SK-N-SH (cell line): Measurements from ENCODE around the gene TRPC4AP. TPM values are rescaled to one million over a fixed set of nuclear protein-coding genes. Genes with fewer than 3 reads are reported as not detected.

Source experiments
- CTCF ChIA-PET: fragments of 300-600, 350-600 bp; formaldehyde crosslinking; extraction: SDS; loops from one replicate; lab custom pipeline; 2021; lab: Yijun Ruan, JAX
- POLR2A ChIA-PET: fragments of 350-600 bp; sonication (Branson Sonifier 250); formaldehyde crosslinking; extraction: SDS; loops from one replicate; lab custom pipeline; 2020; ENCODE audit warnings: antibody characterized with exemption, inconsistent platforms; lab: Yijun Ruan, JAX
- DNase-seq: peaks from one replicate; pipeline ENCODE4 v3.0.0; 2012
- H2AFZ ChIP-seq: fragments of 200-600 bp; sonication (generic); 2 replicates; pipeline ENCODE4 v1.8.1; 2016; ENCODE audit warnings: antibody characterized with exemption, mild to moderate bottlenecking, low read depth
- H3F3A ChIP-seq: fragments of 200-600 bp; sonication (generic); replicated peaks from 2 replicates; pipeline ENCODE3; 2016; ENCODE audit warnings: antibody characterized with exemption, mild to moderate bottlenecking; ENCODE audit not compliant: insufficient read depth
- H3K27ac ChIP-seq, 2 experiments: fragments of 200-500 bp in 1 of 2; fragments of 200-600 bp in 1 of 2; sonication (Bioruptor generic) in 1 of 2; sonication (generic), shearing (Covaris generic) in 1 of 2; 2 replicates each; pipeline versions ENCODE4 v1.5.1 to v1.6.1; 2014 to 2016; ENCODE audit warnings: low read depth in 2 of 2, inconsistent platforms in 1 of 2, low read length in 1 of 2, mild to moderate bottlenecking in 1 of 2, mixed read lengths in 1 of 2
- H3K27me3 ChIP-seq: fragments of 200-600 bp; sonication (generic), shearing (Covaris generic); 2 replicates; pipeline ENCODE4 v1.6.1; 2016; ENCODE audit warnings: mixed run types; ENCODE audit not compliant: insufficient read depth
- H3K36me3 ChIP-seq, 2 experiments: fragments of 200-500 bp in 1 of 2; fragments of 200-600 bp in 1 of 2; sonication (Bioruptor generic) in 1 of 2; sonication (generic) in 1 of 2; replicated peaks in 1 of 2; 2 replicates each; pipeline versions ENCODE3 to v1.5.1; 2014 to 2016; ENCODE audit warnings: low read length in 1 of 2, mild to moderate bottlenecking in 1 of 2; ENCODE audit not compliant: insufficient read depth in 2 of 2, control insufficient read depth in 1 of 2
- H3K4me1 ChIP-seq, 2 experiments: fragments of 200-500 bp in 1 of 2; fragments of 200-600 bp in 1 of 2; sonication (Bioruptor generic) in 1 of 2; sonication (generic), shearing (Covaris generic) in 1 of 2; 2 replicates each; pipeline versions ENCODE4 v1.5.1 to v1.6.1; 2014 to 2016; ENCODE audit warnings: low read depth in 1 of 2, low read length in 1 of 2, mixed run types in 1 of 2; ENCODE audit not compliant: insufficient read depth in 2 of 2, control insufficient read depth in 1 of 2
- H3K4me2 ChIP-seq: fragments of 200-600 bp; sonication (generic), shearing (Covaris generic); 2 replicates; pipeline ENCODE4 v1.6.1; 2017; ENCODE audit warnings: mixed run types
- H3K4me3 ChIP-seq, 2 experiments: fragments of 200-500 bp in 1 of 2; fragments of 200-600 bp in 1 of 2; sonication (Bioruptor generic) in 1 of 2; sonication (generic), shearing (Covaris generic) in 1 of 2; 2 replicates each; pipeline versions ENCODE4 v1.5.1 to v1.8.1; 2014 to 2016; ENCODE audit warnings: low read depth in 2 of 2, inconsistent platforms in 1 of 2, low read length in 1 of 2, mild to moderate bottlenecking in 1 of 2, mixed read lengths in 1 of 2, moderate library complexity in 1 of 2
- H3K79me2 ChIP-seq: fragments of 200-600 bp; sonication (generic); 2 replicates; pipeline ENCODE4 v1.8.1; 2017; ENCODE audit warnings: mild to moderate bottlenecking; ENCODE audit not compliant: insufficient read depth
- H3K9ac ChIP-seq: fragments of 200-600 bp; sonication (generic); 2 replicates; pipeline ENCODE4 v1.6.1; 2017; ENCODE audit warnings: mixed run types
- H3K9me2 ChIP-seq: fragments of 200-600 bp; sonication (generic); 2 replicates; pipeline ENCODE4 v1.6.1; 2017; ENCODE audit warnings: mixed run types
- H3K9me3 ChIP-seq: fragments of 200-600 bp; sonication (generic); 2 replicates; pipeline ENCODE4 v1.6.1; 2017; ENCODE audit warnings: mixed run types, mild to moderate bottlenecking, moderate library complexity
- H4K20me1 ChIP-seq: fragments of 200-600 bp; sonication (generic); 2 replicates; pipeline ENCODE4 v1.6.1; 2017; ENCODE audit warnings: mild to moderate bottlenecking, mixed run types; ENCODE audit not compliant: insufficient read depth
- IRF3 ChIP-seq: fragments of 150-350 bp; IDR thresholded peaks from 2 replicates; pipeline ENCODE4 v1.6.1; 2016; ENCODE audit warnings: mild to moderate bottlenecking, low read depth, low read length
- MEF2A ChIP-seq: IDR thresholded peaks from 2 replicates; pipeline ENCODE4 v1.4.0; 2012; ENCODE audit warnings: low read depth, borderline replicate concordance
- POLR2AphosphoS5 ChIP-seq: IDR thresholded peaks from 2 replicates; pipeline ENCODE4 v1.6.1; 2012; ENCODE audit warnings: low read depth, low read length
- RAD21 ChIP-seq: IDR thresholded peaks from 2 replicates; pipeline ENCODE4 v1.6.1; 2012; ENCODE audit warnings: mild to moderate bottlenecking, low read length
- SMC3 ChIP-seq: IDR thresholded peaks from 2 replicates; pipeline ENCODE4 v1.6.1; 2012; ENCODE audit warnings: low read depth, low read length, improper control_type of control experiment
- TAF1 ChIP-seq: IDR thresholded peaks from 2 replicates; pipeline ENCODE4 v1.6.1; 2012; ENCODE audit warnings: low read depth, mild to moderate bottlenecking, low read length, moderate library complexity, borderline replicate concordance
- TCF12 ChIP-seq: IDR thresholded peaks from 2 replicates; pipeline ENCODE4 v1.4.0; 2012
- TEAD4 ChIP-seq: IDR thresholded peaks from 2 replicates; pipeline ENCODE4 v1.4.0; 2012; ENCODE audit warnings: mild to moderate bottlenecking, borderline replicate concordance; ENCODE audit not compliant: insufficient read depth
- ZBTB33 ChIP-seq: IDR thresholded peaks from 2 replicates; pipeline ENCODE4 v1.4.0; 2012; ENCODE audit warnings: low read depth, borderline replicate concordance
- WGBS: methylation state at CpG from one replicate; pipeline ENCODE4 v1.1.6; 2017; ENCODE audit warnings: low lambda C conversion rate; 5-methylcytosine and 5-hydroxymethylcytosine counted together
- polyA plus RNA-seq, 3 experiments: library from polyadenylated mRNA; depleted of rRNA; stranded (reverse); fragments of >200 nt; gene quantifications; 2 replicates each; pipeline ENCODE4 v1.2.3, GENCODE V29; 2012

Gene TRPC4AP
- polyA plus RNA-seq, 1 of the 3 experiments (the other 2 are of a cell fraction) = 57.4 TPM

GRCh38 chr20:34974246-34974645 lies 118.4 kb downstream of the TRPC4AP start:
- Histone ChIP-seq H3K9me2 (no peaks in the 10 kb centered on the region), H3K4me1 (no peaks in the 10 kb centered on the region; a peak in 1 of 4 replicates), H3K27me3 (no peaks in the 10 kb centered on the region; the same call in 1 of the 2 replicates), H3K4me3 (no peak overlapping the region), H3K4me2 (no peak overlapping the region), H3K36me3 (no peaks in the 10 kb centered on the region), H3F3A (no peaks in the 10 kb centered on the region), H3K79me2 (no peaks in the 10 kb centered on the region), H2AFZ (no peak overlapping the region), H4K20me1 (no peaks in the 10 kb centered on the region), H3K9ac (no peak overlapping the region), H3K9me3 (no peaks in the 10 kb centered on the region), H3K27ac (no peak overlapping the region)
- CTCF ChIA-PET = no interaction called here
- TF ChIP-seq MEF2A (no peak), TAF1 (no peak), POLR2AphosphoS5 (no peak)
- no peak for DNase-seq
- POLR2A ChIA-PET = no interaction called here
- 75% methylated on average over 4 of the region's 4 CpGs for WGBS

GRCh38 chr20:34971561-34972235 lies 120.9 kb downstream of the TRPC4AP start:
- Histone ChIP-seq H3K4me1 (peaks cover 0 to 7% of the 10 kb centered on the region in 2 experiments; a peak in 1 of 4 replicates), H3K9me2 (no peaks in the 10 kb centered on the region), H3K27me3 (no peaks in the 10 kb centered on the region; the same call in 1 of the 2 replicates), H4K20me1 (no peaks in the 10 kb centered on the region), H3K4me3 (no peak overlapping the region), H3K27ac (no peak overlapping the region), H3K9ac (no peak overlapping the region), H3K9me3 (no peaks in the 10 kb centered on the region), H3K79me2 (no peaks in the 10 kb centered on the region), H3F3A (no peaks in the 10 kb centered on the region), H2AFZ (no peak overlapping the region), H3K4me2 (no peak overlapping the region), H3K36me3 (no peaks in the 10 kb centered on the region)
- DNase-seq = no peak
- TF ChIP-seq TCF12 = no peak
- no peak for TF ChIP-seq RAD21
- TF ChIP-seq TEAD4 = no peak
- TF ChIP-seq ZBTB33 = no peak
- no peak for TF ChIP-seq IRF3
- no peak for TF ChIP-seq SMC3
- ChIA-PET CTCF (interaction anchor here (1.5 to 1.8 kb wide), 2 partner anchors 14 to 98 kb away, joined by 5 read pairs; no protein-coding TSS in a partner anchor), POLR2A (no interaction called here)
- 83% methylated on average over 9 of the region's 10 CpGs for WGBS
